ENCODE measurements around the gene HOXA3.

The HOXA3 gene

GRCh38 chr7:27125986-27126394 lies 26.4 kb downstream of the HOXA3 start:
- no peak for DNase-seq

- DNase-seq, result no peak
Measured at GRCh38 chr7:27124902-27125689, 27.3 kb downstream of the HOXA3 start.

- DNase-seq, result no peak
Measured at GRCh38 chr7:27124096-27124901, 28.1 kb downstream of the HOXA3 start.

- DNase-seq, result no peak
Measured at GRCh38 chr7:27123477-27124053, 28.8 kb downstream of the HOXA3 start.

GRCh38 chr7:27123007-27123476 lies 29.3 kb downstream of the HOXA3 start:
- no peak for DNase-seq

- DNase-seq, result no peak
Measured at GRCh38 chr7:27122077-27122910, 30.1 kb downstream of the HOXA3 start.

GRCh38 chr7:27121684-27122076 lies 30.7 kb downstream of the HOXA3 start:
- DNase-seq, result no peak

GRCh38 chr7:27119412-27119911 lies 32.9 kb downstream of the HOXA3 start:
- no peak for DNase-seq

GRCh38 chr7:27118580-27118979 lies 33.8 kb downstream of the HOXA3 start:
- DNase-seq, result no peak

GRCh38 chr7:27117887-27118491 lies 34.4 kb downstream of the HOXA3 start:
- DNase-seq, result no peak

GRCh38 chr7:27116962-27117886 lies 35.2 kb downstream of the HOXA3 start:
- no peak for DNase-seq

- no peak for DNase-seq
Measured at GRCh38 chr7:27116031-27116961, 36.1 kb downstream of the HOXA3 start.

- DNase-seq, result no peak
Measured at GRCh38 chr7:27115221-27116026, 37.0 kb downstream of the HOXA3 start.

GRCh38 chr7:27114881-27115220 lies 37.5 kb downstream of the HOXA3 start:
- DNase-seq, result no peak

GRCh38 chr7:27113991-27114769 lies 38.2 kb downstream of the HOXA3 start:
- no peak for DNase-seq

GRCh38 chr7:27112955-27113949 lies 39.1 kb downstream of the HOXA3 start:
- peak; percentile 16 for DNase-seq

GRCh38 chr7:27112361-27112760 lies 40.0 kb downstream of the HOXA3 start:
- DNase-seq, result no peak

Data from NCI-H1436 (cell line).